Measurements from ENCODE around the gene INTS6.

GRCh38 chr13:51435002-51435578 lies 17.7 kb downstream of the INTS6 start:
- TF ChIP-seq EZH2 (IDR thresholded peaks at IDR 0.05; ENCODE audit: insufficient read depth, poor library complexity, severe bottlenecking) (no peak), EZH2phosphoT487 (IDR thresholded peaks at IDR 0.05; ENCODE audit: insufficient read depth, low read depth) (no peak)
